ENCODE results near the gene PRSS22.

The PRSS22 gene

GRCh38 chr16:2827831-2828520 lies 30.0 kb downstream of the PRSS22 start:
- no peak for DNase-seq

- DNase-seq = no peak
These were observed 30.6 kb downstream of the PRSS22 start for GRCh38 chr16:2827374-2827791.

GRCh38 chr16:2826591-2827373 lies 31.2 kb downstream of the PRSS22 start:
- no peak for DNase-seq

- no peak for DNase-seq
These were observed 32.1 kb downstream of the PRSS22 start for GRCh38 chr16:2825906-2826305.

GRCh38 chr16:2825049-2825742 lies 32.8 kb downstream of the PRSS22 start:
- no peak for DNase-seq

- DNase-seq = no peak
These were observed 33.3 kb downstream of the PRSS22 start for GRCh38 chr16:2824626-2825025.

GRCh38 chr16:2822496-2822895 lies 35.5 kb downstream of the PRSS22 start:
- no peak for DNase-seq

- DNase-seq = no peak
These were observed 35.8 kb downstream of the PRSS22 start for GRCh38 chr16:2822158-2822495.

GRCh38 chr16:2821487-2822157 lies 36.3 kb downstream of the PRSS22 start:
- DNase-seq = no peak

GRCh38 chr16:2820836-2821486 lies 37.0 kb downstream of the PRSS22 start:
- no peak for DNase-seq

- DNase-seq = no peak
These were observed 37.8 kb downstream of the PRSS22 start for GRCh38 chr16:2819939-2820835.

GRCh38 chr16:2819179-2819938 lies 38.6 kb downstream of the PRSS22 start:
- DNase-seq = no peak

- DNase-seq = no peak
These were observed 39.6 kb downstream of the PRSS22 start for GRCh38 chr16:2818272-2818876.

- DNase-seq = no peak
These were observed 40.4 kb downstream of the PRSS22 start for GRCh38 chr16:2817340-2818271.

- DNase-seq = no peak
These were observed 41.1 kb downstream of the PRSS22 start, which contains the start of gene PRSS21 for GRCh38 chr16:2816751-2817339. TSS of gene PRSS21 (plus strand) at chr16:2817237. CDS start at chr16:2817269, 32 bp downstream.

- DNase-seq = no peak
These were observed 42.6 kb downstream of the PRSS22 start for GRCh38 chr16:2815299-2815771.

GRCh38 chr16:2814551-2815298 lies 43.2 kb downstream of the PRSS22 start:
- DNase-seq = no peak

- no peak for DNase-seq
These were observed 44.2 kb downstream of the PRSS22 start for GRCh38 chr16:2813771-2814221.
